T1000 (cell line): ENCODE measurements around the gene OR6C76.

Source experiments
- DNase-seq: peaks from one replicate; lab custom pipeline; 2025; ENCODE audit warnings: mixed read lengths; lab: John Stamatoyannopoulos, UW

OR6C76 gene

GRCh38 chr12:55469291-55469690, 43.2 kb downstream of the OR6C76 start:
- no peak for DNase-seq

GRCh38 chr12:55470088-55470829, 44.2 kb downstream of the OR6C76 start, which contains the start of gene OR6C70:
Gene OR6C70 (minus strand): TSS chr12:55470138. CDS start chr12:55470138, 0 bp downstream.
- no peak for DNase-seq

- DNase-seq, result no peak
Measured at GRCh38 chr12:55472264-55472663, 46.2 kb downstream of the OR6C76 start.
